HG03457 (cell line): Measurements from ENCODE around the gene BSND.
"Not testable (repeated sequence)": the region's sequence is repeated elsewhere in the genome, so short reads cannot be mapped to it uniquely, and the experiment has no call there.

ENCODE experiments used
- ATAC-seq: cut with Tn5 transposase; IDR thresholded peaks from one replicate; pipeline ENCODE4 v1.9.1; 2021; ENCODE audit warnings: moderate number of reproducible peaks; ENCODE audit not compliant: unreplicated experiment

The BSND gene

DNA sequence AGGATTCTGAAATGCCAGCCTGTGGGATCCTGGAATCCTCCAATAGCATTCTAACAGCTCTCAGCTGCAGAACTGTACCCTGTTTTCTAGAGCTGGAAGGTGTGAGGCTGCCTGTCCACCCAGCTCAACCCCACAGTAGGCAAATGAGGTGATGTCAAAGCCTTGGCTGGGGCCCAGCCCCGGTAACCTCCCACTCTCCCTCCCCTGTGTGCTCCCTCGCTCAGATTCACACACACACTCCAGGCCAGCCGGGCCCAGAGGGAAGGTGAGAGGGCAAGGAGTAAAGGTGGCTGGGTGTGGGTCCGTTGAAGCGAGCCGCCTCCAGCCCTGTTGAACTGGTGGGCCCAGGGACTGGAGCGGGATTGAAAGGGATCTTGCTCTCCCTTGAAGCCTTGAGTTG is at the start of gene BSND:
Gene BSND (plus strand): TSS at position 257 of the 400 bp plus-strand sequence. CDS start 254 bp downstream, outside the sequence.
- ATAC-seq: no peak

DNA sequence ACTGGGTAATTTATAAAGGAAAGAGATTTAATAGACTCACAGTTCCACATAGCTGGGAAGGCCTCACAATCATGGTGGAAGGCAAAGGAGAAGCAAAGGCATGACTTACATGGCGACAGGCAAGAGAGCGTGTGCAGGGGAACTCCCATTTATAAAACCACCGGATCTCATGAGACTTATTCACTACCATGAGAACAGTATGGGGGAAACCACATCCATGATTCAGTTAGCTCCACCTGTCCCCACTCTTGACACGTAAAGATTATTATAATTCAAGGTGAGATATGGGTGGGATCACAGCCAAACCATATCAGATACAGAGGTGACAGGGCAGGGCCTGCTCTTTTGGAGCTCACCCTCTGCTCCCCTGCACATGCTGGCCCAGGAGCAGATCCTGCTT is 49.7 kb upstream of the BSND start:
- no peak for ATAC-seq

DNA sequence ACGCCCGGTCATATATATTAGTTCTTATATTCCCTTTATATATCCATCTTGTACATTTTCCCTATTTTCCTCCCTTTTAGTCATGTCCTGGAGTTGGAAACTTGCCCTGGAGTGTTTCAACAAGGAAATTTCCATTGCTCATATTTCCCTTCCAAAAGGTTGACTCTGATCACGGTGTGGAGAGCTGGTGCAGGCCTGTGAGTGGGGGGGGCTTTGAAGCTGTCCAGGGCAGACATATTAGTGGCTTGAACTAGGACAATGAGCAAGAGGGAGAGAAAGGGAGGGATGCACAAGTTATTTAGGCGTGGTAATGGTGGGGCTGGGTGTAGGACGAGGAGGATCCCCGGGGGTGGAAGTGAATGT is 48.7 kb upstream of the BSND start:
- ATAC-seq: no peak

DNA sequence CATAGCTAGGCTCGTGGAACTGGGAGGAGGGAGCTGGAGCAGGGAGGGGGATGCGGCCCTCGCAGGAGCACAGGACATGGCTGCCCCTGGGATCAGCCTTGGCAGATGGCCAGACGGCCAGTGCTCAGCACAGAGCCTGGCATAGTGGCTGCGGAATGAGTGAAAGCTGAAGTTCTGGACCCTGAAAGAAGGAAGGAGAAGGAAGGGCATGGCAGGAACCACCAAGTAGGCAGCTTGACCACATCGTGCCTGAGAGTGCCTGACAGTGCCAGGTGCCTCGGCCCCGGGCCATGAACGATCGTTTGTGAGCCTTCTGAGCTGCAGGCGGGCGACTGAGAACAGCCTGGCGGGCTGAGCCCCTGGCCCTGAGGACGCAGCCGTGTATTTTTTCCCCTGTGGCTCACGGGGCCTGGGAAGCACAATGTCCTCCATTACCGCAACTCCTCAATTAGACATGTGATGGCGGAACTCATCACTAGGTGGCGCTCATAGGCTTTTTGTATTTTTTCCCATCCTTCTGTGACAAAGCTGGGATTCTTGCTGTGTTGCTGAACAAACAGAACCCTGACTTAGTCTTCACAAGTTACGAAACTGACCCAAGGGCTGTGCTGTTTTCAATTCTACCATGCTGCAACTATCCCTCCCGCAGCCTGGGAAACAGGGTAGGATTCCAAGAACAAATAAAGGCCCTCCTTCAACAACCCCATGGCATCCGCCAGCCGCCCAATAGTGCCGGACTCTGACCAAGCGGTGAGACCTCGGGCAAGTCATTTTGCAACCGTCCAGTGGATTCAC is 48.2 kb upstream of the BSND start:
- no peak for ATAC-seq

GRCh38 chr1:54951810-54952226 is 46.9 kb upstream of the BSND start:
- no peak for ATAC-seq

DNA sequence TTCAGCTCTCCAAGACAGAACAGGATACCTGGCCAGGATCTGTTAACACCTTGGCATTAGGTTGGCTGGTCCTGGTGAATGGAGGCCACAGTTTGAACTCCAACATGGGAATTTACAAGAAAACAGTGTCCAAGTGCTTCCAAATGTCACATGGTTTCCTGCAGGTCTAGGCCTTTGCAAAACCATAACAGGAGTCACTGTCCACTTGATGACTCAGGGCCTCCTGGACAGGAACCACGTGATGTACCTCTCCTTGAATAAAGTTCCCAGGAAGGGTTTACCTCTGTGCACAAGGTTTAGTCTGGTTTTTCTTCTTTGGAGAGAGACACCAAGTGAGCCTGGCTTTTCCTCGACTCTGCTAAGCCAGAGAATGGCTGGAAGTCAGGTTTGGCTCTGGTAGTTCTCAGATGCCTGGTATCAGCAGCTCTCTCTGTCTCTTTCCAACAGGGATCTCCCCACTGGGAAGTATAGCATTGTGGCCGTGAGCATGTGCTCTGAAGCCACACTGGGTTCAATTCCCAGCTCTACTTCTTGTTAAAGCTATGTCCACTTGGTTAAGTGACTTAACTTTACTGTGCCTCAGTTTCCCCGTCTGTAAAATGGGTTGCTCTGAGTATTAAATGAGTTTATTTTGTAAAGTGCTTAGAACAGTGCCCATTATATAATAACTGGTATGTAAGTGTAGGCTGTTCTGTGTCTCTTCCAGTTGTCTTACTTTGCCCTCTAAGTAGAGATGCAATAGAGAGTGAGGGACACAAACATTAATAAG is 45.6 kb upstream of the BSND start:
- ATAC-seq: no peak

- ATAC-seq: no peak
These were observed 44.9 kb upstream of the BSND start for GRCh38 chr1:54953846-54954245.

- ATAC-seq: no peak
These were observed 43.4 kb upstream of the BSND start for GRCh38 chr1:54955359-54955758.

GRCh38 chr1:54956726-54957125 is 42.0 kb upstream of the BSND start:
- no peak for ATAC-seq

DNA sequence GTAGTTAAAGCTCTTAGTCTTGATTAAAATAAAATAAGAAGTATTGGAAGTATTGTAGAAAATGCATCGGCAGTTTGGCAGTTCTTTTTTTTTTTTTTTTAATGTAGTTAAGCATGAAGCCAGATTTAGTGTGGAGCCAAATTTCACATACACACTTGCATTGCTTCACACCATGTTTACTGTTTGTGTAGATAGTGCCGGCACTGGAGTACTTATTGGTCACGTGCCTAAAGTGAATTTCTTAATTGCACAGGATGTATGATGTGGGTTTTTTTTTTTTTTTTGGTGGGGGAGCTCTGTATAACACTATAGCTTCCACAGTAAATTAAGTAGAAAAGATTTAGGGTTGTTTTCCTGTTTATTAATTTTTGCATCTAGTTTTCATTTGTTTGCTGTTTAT is 39.5 kb upstream of the BSND start:
- no peak for ATAC-seq

GRCh38 chr1:54962612-54963395 is 35.9 kb upstream of the BSND start:
- no peak for ATAC-seq

- ATAC-seq: not testable (repeated sequence)
These were observed 34.9 kb upstream of the BSND start for GRCh38 chr1:54963829-54964228.

DNA sequence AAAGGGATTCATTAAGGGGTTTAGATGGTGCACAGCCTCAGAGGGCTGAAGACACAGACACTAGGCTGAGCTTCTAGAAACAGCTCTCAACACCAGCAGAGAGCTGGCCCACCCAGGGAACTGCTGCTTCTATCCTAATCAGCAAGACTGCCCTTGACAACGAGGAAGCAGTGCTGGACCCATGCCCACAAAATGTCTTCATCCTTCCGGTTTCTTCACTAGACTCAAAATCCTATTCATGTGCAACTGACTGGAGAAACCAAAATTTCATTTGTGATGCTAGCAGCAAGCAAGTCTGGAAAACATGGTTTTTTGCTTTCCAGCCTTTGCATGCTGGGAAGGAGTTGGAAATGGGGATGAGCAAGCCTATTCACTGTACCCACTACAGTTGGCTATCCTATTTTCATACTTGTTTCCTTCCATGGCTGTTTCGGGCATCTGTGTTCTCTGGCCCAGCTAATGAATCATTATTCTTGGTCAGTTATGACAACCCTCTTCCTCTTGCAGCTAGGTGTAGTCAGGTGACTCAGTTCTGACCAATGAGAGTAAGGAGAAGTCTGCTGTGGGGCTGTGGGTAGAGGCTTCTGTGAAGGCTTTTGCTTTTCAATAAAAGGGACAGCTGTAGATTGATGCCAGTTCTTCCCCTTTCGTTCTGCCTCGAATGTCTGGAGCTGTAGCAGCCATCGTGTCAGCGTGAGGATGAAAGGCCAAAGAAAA is 33.0 kb upstream of the BSND start:
- peak; percentile 77 for ATAC-seq

GRCh38 chr1:54967372-54967771 is 31.4 kb upstream of the BSND start:
- no peak for ATAC-seq

- ATAC-seq: no peak
These were observed 30.2 kb upstream of the BSND start for GRCh38 chr1:54968551-54968950.

DNA sequence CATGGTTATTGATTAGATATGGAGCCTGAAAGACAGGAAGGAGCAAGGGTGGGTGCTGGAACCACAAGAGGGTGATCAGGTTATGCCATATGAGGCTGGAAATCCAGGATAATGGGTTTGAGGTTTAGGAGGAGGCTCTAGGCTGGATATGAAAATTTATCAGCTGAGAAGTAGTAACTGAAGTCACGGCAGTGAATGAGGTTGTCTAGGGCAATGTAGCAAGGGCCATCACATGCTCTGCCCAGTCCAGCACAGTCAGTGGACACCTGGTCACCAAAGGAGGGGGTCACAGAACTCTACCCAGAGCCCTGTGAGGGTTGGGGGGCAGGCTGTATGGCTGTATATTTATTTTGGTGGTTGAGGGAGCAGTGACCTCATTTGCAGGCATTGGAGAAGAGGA is 28.9 kb upstream of the BSND start:
- ATAC-seq: no peak

DNA sequence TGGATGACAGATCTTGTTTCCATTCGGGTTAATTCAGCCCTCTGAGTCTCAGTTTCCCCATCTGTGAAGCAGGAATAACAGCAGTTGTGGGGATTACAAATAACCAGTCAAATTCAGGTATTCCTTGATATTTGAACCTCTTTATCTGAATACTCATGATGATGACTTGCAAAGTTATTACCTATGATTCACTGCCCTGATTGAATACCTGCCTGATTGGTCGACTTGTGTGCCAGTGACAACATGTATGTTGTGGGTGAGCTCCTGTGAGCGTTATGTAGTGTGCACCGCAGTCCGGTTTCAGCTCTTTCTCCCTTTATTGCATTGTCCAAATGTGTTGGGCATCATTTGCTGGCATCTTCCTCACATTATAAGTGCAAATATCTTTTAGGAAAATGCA is 27.8 kb upstream of the BSND start:
- ATAC-seq: no peak

- ATAC-seq: peak; percentile 82
These were observed 27.4 kb upstream of the BSND start for GRCh38 chr1:54971317-54971791.

DNA sequence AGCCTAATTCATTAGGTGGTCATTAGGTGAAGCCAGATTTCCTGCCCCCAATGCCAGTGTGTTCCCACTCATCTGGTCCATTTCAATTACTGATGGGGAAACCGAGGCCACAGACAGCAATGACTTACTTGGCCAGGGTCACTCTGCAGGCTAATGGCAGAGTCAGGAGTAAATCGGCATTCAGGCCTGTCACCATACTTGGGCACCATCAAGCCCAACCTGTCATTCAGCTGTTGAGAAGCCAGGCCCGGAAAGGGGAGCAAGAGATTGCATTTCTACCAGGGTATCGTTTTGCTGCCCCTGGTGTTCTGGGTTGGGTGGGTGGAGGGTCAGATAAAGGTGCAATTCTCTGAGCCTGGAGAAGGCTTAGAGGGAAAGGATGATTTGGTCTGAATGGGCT is 26.3 kb upstream of the BSND start:
- ATAC-seq: no peak

GRCh38 chr1:54973205-54973921 is 25.4 kb upstream of the BSND start:
- ATAC-seq: no peak
